Epithelial cell of proximal tubule (primary cell): ENCODE measurements around the gene FSTL1. TPM values are rescaled to one million over a fixed set of nuclear protein-coding genes. Genes with fewer than 3 reads are reported as not detected.

Experiments used
- DNase-seq: peaks from one replicate; pipeline ENCODE4 v3.0.0-alpha.2; 2011; ENCODE audit warnings: low read depth
- H3K4me3 ChIP-seq: 2 replicates; pipeline ENCODE4 v1.5.1; 2011; ENCODE audit warnings: low read depth, mild to moderate bottlenecking, low read length
- total RNA-seq: library from RNA; depleted of rRNA; stranded (reverse); fragments of >200 nt; gene quantifications from 2 replicates; pipeline ENCODE4 v1.2.3, GENCODE V29; 2015
- TF ChIP-seq, protein P1 (sequence below): conservative IDR thresholded peaks from 2 replicates; pipeline ENCODE4 v1.5.1; 2012; ENCODE audit warnings: low read depth, mild to moderate bottlenecking, low read length

The FSTL1 gene
- total RNA-seq, 1 donor from 2014 or later: 235 TPM

- DNase-seq: no peak
- H3K4me3 ChIP-seq: peak overlapping the region; percentile 39
- TF ChIP-seq, protein P1, sequence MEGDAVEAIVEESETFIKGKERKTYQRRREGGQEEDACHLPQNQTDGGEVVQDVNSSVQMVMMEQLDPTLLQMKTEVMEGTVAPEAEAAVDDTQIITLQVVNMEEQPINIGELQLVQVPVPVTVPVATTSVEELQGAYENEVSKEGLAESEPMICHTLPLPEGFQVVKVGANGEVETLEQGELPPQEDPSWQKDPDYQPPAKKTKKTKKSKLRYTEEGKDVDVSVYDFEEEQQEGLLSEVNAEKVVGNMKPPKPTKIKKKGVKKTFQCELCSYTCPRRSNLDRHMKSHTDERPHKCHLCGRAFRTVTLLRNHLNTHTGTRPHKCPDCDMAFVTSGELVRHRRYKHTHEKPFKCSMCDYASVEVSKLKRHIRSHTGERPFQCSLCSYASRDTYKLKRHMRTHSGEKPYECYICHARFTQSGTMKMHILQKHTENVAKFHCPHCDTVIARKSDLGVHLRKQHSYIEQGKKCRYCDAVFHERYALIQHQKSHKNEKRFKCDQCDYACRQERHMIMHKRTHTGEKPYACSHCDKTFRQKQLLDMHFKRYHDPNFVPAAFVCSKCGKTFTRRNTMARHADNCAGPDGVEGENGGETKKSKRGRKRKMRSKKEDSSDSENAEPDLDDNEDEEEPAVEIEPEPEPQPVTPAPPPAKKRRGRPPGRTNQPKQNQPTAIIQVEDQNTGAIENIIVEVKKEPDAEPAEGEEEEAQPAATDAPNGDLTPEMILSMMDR: no peak
These were observed 33.9 kb downstream of the FSTL1 start for GRCh38 chr3:120416868-120417267.

DNA sequence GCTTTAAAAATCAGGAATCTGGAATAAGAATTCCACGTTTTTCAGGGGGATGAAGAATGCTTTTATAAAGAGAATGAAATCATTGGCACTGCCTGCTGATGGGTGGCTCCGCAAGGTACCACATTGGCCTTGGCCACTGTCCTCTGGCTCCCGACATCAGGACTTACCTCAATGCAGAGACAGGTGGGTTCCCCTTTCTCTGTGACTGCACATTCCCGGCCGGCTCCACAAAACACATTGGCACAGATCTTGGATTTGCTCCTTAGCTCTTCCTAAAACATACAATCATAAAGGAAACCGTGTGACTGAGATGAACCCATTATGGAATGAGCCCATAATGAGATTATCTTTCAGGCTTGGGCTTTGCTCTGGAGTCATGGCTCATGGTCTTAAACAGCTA lies 35.0 kb downstream of the FSTL1 start:
- DNase-seq: no peak
- no peak overlapping the region for H3K4me3 ChIP-seq
- TF ChIP-seq, protein P1: no peak

- no peak for DNase-seq
- no peak overlapping the region for H3K4me3 ChIP-seq
- TF ChIP-seq, protein P1: no peak
These were observed 40.3 kb downstream of the FSTL1 start for GRCh38 chr3:120410541-120410940.

DNA sequence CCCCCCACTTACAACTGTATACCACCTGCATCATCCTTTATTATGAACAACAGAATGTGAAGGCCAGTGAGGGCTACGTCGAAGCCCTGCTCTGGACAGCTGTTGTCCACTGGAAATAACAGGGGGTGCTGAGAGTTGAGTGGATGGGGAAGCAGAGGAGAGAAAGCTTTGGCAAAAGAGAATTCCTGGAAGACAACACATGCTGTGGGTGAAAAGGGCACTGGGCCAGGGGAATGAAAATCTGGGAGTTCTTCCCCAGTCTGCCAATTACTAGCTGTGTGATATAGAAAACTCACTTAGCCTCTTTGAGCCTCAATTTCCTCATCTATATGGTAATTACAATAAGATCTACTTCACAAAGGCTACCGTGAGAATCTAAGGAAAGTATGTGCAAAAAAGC lies 40.7 kb downstream of the FSTL1 start:
- DNase-seq: no peak
- no peak overlapping the region for H3K4me3 ChIP-seq
- TF ChIP-seq, protein P1: no peak

DNA sequence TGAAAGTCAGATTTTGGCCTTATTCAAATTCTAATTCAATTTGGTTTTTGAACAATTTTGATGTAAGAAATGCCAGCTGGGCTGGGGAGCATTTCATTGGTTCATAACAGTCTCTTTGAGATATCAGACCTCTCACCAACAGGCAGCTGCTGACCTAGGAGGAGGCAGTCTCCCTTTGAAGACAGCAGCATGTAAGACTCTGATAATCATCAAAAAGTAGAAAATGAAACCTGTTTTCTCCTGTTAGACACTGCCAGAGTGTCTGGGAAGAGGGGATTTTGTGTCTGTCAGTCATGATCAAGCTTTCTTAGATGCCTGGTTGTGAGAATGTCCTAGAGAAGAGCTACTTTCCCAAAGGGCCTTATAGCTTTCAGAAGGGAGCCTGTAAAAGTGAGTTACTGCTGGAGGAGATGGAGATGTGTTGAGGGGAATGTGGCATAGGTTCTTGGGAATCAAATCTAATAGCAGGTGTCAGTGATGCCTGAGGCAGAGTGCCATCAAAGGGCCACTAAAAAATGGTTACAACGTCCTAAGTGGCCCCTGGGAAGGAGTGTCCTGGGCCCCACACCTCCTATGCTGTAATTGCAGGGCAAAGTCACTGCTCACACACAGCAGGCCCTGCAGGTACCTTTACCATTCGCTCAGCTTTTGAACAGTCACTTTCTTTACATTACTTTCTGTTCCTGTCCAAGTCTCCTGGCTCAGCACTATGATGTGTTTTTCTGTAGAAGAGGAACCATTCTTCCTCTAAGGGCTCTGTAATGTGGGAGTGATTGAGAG lies 43.1 kb downstream of the FSTL1 start:
- no peak overlapping the region for H3K4me3 ChIP-seq
- no peak for DNase-seq
- TF ChIP-seq, protein P1: no peak

DNA sequence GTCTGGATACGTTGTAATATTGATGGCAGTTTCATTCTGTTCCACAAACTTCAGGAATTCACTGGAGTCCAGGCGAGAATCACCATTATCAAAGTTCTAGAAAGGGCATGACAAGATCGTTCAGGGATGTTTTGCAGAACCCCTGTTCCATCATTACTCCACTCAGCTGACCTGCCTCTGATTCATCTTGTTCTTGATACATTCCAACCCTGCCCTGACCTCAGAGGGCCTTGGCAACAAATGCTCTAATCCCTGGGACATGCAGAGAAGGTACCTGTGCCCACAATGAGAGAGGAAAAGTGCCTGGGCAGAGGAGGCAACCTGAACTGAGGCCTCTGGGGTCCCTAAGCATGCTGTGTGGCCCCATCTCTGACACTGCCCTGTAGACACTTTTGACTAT lies 45.9 kb downstream of the FSTL1 start:
- DNase-seq: no peak
- TF ChIP-seq, protein P1: no peak
- H3K4me3 ChIP-seq: no peak overlapping the region

DNA sequence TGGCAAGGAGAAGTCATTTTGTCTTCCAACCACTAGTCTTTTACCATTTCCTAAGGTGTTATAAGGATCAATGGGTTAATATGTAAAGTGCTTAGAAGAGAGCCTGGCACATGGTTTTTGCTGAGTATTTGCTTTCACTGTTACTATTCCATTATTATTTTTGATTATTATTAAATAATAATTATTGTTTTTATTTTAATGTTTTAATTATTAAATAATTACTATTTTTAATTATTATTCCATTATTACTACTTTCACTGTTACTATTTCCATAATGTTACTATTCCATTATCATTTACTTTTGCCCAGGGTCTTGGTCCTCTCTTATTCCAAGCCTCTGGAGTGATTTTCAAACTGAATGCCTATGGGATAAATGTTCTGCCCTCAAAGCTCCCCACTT lies 48.5 kb downstream of the FSTL1 start:
- TF ChIP-seq, protein P1: no peak
- no peak overlapping the region for H3K4me3 ChIP-seq
- no peak for DNase-seq
